Measurements from ENCODE around the gene ODAD4. TPM values are rescaled to one million over a fixed set of nuclear protein-coding genes. Genes with fewer than 3 reads are reported as not detected.
A peak's percentile ranks its signal among the peaks of the same experiment; 100 is the strongest.

Gene ODAD4
- total RNA-seq, 1 experiment from 2014 or later = 0.69 TPM

DNA sequence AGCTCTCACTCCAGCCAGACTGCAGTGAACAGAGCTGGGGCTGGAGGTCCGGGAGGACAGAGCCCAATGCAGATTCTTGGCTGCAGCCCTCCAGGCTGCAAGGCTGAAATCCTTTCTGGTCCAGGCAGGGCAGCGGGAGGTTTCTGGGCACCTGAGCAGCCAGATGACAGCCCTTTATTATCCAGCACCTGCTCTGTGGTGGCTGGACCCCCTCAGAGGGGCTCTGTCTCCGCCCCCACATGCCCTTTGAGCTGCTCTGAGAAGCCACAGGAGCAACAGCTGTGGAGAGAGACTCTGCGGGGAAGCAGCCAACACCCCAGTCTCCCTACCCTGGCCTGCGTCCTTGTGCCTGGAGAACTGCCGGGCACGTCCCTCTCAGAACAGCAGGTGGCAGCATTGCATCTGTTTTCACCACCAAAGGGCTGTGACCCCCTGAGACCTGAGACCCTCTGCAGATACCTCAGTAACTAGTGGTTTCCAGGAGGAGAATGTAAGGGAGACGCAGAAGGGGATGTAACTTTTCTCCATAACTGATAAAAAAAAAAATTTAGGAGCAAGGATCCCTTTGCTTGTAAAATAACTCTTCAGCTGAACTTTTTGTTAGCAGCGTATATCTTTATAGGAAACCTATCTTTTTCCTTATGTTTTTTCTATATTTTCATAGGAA, 32.5 kb downstream of the ODAD4 start:
- CTCF ChIA-PET = interaction anchor here (0.6 to 1.0 kb wide), 3 partner anchors 10 to 284 kb away, joined by 3 to 8 read pairs (median 4); no protein-coding TSS in a partner anchor
- in situ Hi-C loops (cut with HindIII; ENCODE audit: low pct_unique_long_range_greater_than_20kb, low sequenced_read_pairs) (no loop called here), intact Hi-C loops (cut with micrococcal nuclease; ENCODE audit: unreplicated experiment) (loop anchor here (5.0 kb wide), 1 partner anchor 149 kb away; the partner anchor contains the start of gene DHX58)
- H3K4me3 ChIP-seq (ENCODE audit: low read depth in 2 of 2, low read length in 2 of 2) = no peak overlapping the region
- H3K36me3 ChIP-seq (ENCODE audit: control insufficient read depth, insufficient read depth, low read length) = no peaks in the 10 kb centered on the region; the same call in 1 of the 2 replicates
- BruUV-seq (replicated peaks) = no TSS peak
- POLR2A ChIA-PET = no interaction called here
- DNase-seq (ENCODE audit: low read depth, low spot score) (peak; percentile 24), ATAC-seq (0 out of 2 replicates have a peak, but pooled peaks have one; percentile 38)
- TF ChIP-seq, protein P1, sequence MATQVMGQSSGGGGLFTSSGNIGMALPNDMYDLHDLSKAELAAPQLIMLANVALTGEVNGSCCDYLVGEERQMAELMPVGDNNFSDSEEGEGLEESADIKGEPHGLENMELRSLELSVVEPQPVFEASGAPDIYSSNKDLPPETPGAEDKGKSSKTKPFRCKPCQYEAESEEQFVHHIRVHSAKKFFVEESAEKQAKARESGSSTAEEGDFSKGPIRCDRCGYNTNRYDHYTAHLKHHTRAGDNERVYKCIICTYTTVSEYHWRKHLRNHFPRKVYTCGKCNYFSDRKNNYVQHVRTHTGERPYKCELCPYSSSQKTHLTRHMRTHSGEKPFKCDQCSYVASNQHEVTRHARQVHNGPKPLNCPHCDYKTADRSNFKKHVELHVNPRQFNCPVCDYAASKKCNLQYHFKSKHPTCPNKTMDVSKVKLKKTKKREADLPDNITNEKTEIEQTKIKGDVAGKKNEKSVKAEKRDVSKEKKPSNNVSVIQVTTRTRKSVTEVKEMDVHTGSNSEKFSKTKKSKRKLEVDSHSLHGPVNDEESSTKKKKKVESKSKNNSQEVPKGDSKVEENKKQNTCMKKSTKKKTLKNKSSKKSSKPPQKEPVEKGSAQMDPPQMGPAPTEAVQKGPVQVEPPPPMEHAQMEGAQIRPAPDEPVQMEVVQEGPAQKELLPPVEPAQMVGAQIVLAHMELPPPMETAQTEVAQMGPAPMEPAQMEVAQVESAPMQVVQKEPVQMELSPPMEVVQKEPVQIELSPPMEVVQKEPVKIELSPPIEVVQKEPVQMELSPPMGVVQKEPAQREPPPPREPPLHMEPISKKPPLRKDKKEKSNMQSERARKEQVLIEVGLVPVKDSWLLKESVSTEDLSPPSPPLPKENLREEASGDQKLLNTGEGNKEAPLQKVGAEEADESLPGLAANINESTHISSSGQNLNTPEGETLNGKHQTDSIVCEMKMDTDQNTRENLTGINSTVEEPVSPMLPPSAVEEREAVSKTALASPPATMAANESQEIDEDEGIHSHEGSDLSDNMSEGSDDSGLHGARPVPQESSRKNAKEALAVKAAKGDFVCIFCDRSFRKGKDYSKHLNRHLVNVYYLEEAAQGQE (IDR thresholded peaks at IDR 0.05; ENCODE audit: insufficient read depth in 1 of 2, low read depth in 2 of 2, low read length in 1 of 2) = no peak
- TF ChIP-seq, protein P2, sequence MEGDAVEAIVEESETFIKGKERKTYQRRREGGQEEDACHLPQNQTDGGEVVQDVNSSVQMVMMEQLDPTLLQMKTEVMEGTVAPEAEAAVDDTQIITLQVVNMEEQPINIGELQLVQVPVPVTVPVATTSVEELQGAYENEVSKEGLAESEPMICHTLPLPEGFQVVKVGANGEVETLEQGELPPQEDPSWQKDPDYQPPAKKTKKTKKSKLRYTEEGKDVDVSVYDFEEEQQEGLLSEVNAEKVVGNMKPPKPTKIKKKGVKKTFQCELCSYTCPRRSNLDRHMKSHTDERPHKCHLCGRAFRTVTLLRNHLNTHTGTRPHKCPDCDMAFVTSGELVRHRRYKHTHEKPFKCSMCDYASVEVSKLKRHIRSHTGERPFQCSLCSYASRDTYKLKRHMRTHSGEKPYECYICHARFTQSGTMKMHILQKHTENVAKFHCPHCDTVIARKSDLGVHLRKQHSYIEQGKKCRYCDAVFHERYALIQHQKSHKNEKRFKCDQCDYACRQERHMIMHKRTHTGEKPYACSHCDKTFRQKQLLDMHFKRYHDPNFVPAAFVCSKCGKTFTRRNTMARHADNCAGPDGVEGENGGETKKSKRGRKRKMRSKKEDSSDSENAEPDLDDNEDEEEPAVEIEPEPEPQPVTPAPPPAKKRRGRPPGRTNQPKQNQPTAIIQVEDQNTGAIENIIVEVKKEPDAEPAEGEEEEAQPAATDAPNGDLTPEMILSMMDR (IDR thresholded peaks at IDR 0.05) = peak; percentile 77
- no peak overlapping the region for H3K27ac ChIP-seq (ENCODE audit: low read length)
- no peaks in the 10 kb centered on the region for H3K9me3 ChIP-seq (ENCODE audit: control insufficient read depth, insufficient read depth, low read depth, low read length)
- H3K27me3 ChIP-seq (ENCODE audit: control insufficient read depth, insufficient read depth, low read length) = no peaks in the 10 kb centered on the region
- peaks cover 12% of the 10 kb centered on the region for H3K4me1 ChIP-seq (ENCODE audit: control insufficient read depth, insufficient read depth, low read length)

DNA sequence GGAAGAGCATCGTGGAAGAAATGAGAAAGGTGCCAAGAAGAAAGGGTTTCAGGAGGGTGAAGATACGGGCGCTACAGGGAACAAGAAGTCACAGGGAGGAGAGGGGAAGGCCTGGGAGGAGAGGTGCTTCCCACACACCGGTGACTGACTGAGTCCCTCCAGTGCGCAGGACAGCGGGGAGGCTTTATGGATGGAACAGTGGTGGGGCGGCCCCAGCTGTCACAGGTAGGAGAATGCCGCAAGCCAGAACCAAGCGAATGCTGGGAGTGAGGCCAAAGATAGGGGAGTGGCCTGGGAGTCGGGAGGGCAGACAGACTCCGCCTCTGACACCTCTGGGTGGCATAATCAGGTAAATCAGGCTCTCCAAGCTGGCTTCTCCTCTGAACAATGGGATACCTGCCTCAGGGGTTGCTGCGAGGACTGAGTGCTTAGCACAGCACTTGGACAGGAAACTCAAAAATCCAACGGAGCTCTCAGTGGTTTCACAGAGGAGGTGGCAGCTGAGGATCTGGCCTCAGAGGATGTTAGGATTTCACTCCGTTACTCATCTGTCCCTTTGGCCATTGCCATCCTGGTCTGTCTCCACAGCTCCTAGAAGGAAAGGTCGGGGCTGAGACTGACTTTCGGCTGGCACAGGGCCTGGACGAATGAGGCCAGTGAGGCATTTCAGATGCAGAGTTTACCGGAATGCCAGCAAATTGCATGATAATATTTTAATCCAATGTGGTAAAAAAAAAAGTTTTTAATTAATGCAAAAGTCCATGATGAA, 35.5 kb downstream of the ODAD4 start:
- ATAC-seq = peak; percentile 67
- H3K4me3 ChIP-seq (ENCODE audit: low read depth in 2 of 2, low read length in 2 of 2) = peak overlapping the region; percentile 83 to 86
- in situ Hi-C loops (cut with HindIII; ENCODE audit: low pct_unique_long_range_greater_than_20kb, low sequenced_read_pairs) (no loop called here), intact Hi-C loops (cut with micrococcal nuclease; ENCODE audit: unreplicated experiment) (no loop called here)
- ChIA-PET POLR2A (interaction anchor here (0.6 kb wide), 1 partner anchor 469 kb away, joined by 6 read pairs; no protein-coding TSS in a partner anchor), CTCF (interaction anchor here (0.5 to 0.6 kb wide), 4 partner anchors 47 to 152 kb away, joined by 3 to 9 read pairs (median 5); no protein-coding TSS in a partner anchor)
- peak overlapping the region; percentile 90 for H3K27ac ChIP-seq (ENCODE audit: low read length)
- no peaks in the 10 kb centered on the region; the same call in 1 of the 2 replicates for H3K36me3 ChIP-seq (ENCODE audit: control insufficient read depth, insufficient read depth, low read length)
- BruUV-seq (replicated peaks) = no TSS peak
- no peaks in the 10 kb centered on the region for H3K27me3 ChIP-seq (ENCODE audit: control insufficient read depth, insufficient read depth, low read length)
- peak; percentile 8 for DNase-seq (ENCODE audit: low read depth, low spot score)
- TF ChIP-seq, protein P2 (IDR thresholded peaks at IDR 0.05) = no peak
- TF ChIP-seq POLR2AphosphoS5 (IDR thresholded peaks at IDR 0.05; ENCODE audit: low read depth, low read length) = no peak
- TF ChIP-seq SIN3A (IDR thresholded peaks at IDR 0.05; ENCODE audit: borderline replicate concordance, insufficient read depth, low read depth, low read length) = no peak
- TF ChIP-seq, protein P1 (IDR thresholded peaks at IDR 0.05; ENCODE audit: insufficient read depth in 1 of 2, low read depth in 2 of 2, low read length in 1 of 2) = no peak
- TF ChIP-seq TCF7L2 (IDR thresholded peaks at IDR 0.05; ENCODE audit: low read depth, low read length) = no peak
- no peaks in the 10 kb centered on the region for H3K9me3 ChIP-seq (ENCODE audit: control insufficient read depth, insufficient read depth, low read depth, low read length)
- H3K4me1 ChIP-seq (ENCODE audit: control insufficient read depth, insufficient read depth, low read length) = peaks cover 19% of the 10 kb centered on the region

All from Panc1 (cell line).